HepG2 (cell line): ENCODE data around the gene KCND3. TPM values are rescaled to one million over a fixed set of nuclear protein-coding genes. Genes with fewer than 3 reads are reported as not detected.
A peak's percentile ranks its signal among the peaks of the same experiment; 100 is the strongest.

Source experiments
- ATAC-seq: fragments of 200-7000 bp; cut with Tn5 transposase; 3 replicates; pipeline ENCODE4 v1.9.1; 2020; ENCODE audit warnings: mild to moderate bottlenecking, moderate library complexity
- Bru-seq: library from RNA; stranded (reverse); fragments of 400-500 nt; gene quantifications from one replicate; lab custom pipeline; 2021; lab: Mats Ljungman, UMichigan
- BruChase-seq, 2 experiments: library from RNA; stranded (reverse); fragments of 400-500 nt; gene quantifications; one replicate each; lab custom pipeline; 2021; lab: Mats Ljungman, UMichigan
- BruUV-seq: library from RNA; stranded (reverse); fragments of 400-500 nt; replicated peaks from 2 replicates; lab custom pipeline; 2021; lab: Mats Ljungman, UMichigan
- CTCF ChIA-PET: fragments of 300-600 bp; formaldehyde crosslinking; extraction: SDS; loops from one replicate; lab custom pipeline; 2021; ENCODE audit warnings: low total read pairs, inconsistent platforms, low intra/inter-chr PET ratio; lab: Yijun Ruan, JAX
- POLR2A ChIA-PET: fragments of 350-600 bp; sonication (Branson Sonifier 250); formaldehyde crosslinking; loops from one replicate; lab custom pipeline; 2020; ENCODE audit warnings: antibody characterized with exemption, inconsistent platforms; lab: Yijun Ruan, JAX
- DNase-seq: peaks from one replicate; pipeline ENCODE4 v3.0.0-alpha.2; 2015; ENCODE audit warnings: low spot score
- FAIRE-seq: peaks from 3 replicates; lab custom pipeline; 2011; peaks lifted over from hg19 to GRCh38; lab: Jason Lieb, UNC
- H2AFZ ChIP-seq: one replicate; pipeline ENCODE4 v1.6.1; 2011; ENCODE audit warnings: low read length, inconsistent platforms
- H3K27ac ChIP-seq: fragments of 300-600 bp; 3 replicates; pipeline ENCODE4 v1.8.0; 2011; ENCODE audit warnings: mixed run types, mild to moderate bottlenecking, mixed read lengths, low read length, inconsistent platforms; ENCODE audit not compliant: insufficient read depth; ENCODE audit errors: extremely low read length
- H3K27me3 ChIP-seq, 2 experiments: fragments of 200-600 bp in 1 of 2; 2 replicates in 1 of 2; 3 replicates in 1 of 2; pipeline versions ENCODE4 v1.6.0 to v1.8.0; 2011; ENCODE audit warnings: low read length in 2 of 2, mild to moderate bottlenecking in 2 of 2, moderate library complexity in 2 of 2, inconsistent platforms in 1 of 2; ENCODE audit not compliant: insufficient read depth in 2 of 2, control insufficient read depth in 1 of 2
- H3K36me3 ChIP-seq, 2 experiments: fragments of 200-600 bp in 1 of 2; replicated peaks in 1 of 2; 2 replicates in 1 of 2; 3 replicates in 1 of 2; pipeline versions ENCODE4 v1.5.1 to v1.8.0; 2011; ENCODE audit warnings: low read length in 2 of 2, inconsistent platforms in 1 of 2; ENCODE audit not compliant: insufficient read depth in 2 of 2, control insufficient read depth in 1 of 2
- H3K4me1 ChIP-seq: 2 replicates; pipeline ENCODE4 v1.5.1; 2012; ENCODE audit warnings: low read length, inconsistent platforms; ENCODE audit not compliant: insufficient read depth
- H3K4me2 ChIP-seq: 2 replicates; pipeline ENCODE4 v1.6.0; 2011; ENCODE audit warnings: low read depth, low read length, inconsistent platforms
- H3K4me3 ChIP-seq, 3 experiments: fragments of 200-600 bp in 1 of 3; sonication (generic), shearing (Covaris generic) in 1 of 3; replicated peaks in 1 of 3; 2 replicates each; pipeline ENCODE4 v1.5.1; 2011 to 2016; ENCODE audit warnings: low read length in 3 of 3, inconsistent platforms in 2 of 3, low read depth in 2 of 3, mild to moderate bottlenecking in 2 of 3, control low read depth in 1 of 3, mixed read lengths in 1 of 3; ENCODE audit not compliant: insufficient read depth in 1 of 3
- H3K79me2 ChIP-seq: one replicate; pipeline ENCODE4 v1.6.1; 2011; ENCODE audit warnings: low read length, inconsistent platforms; ENCODE audit not compliant: insufficient read depth
- H3K9ac ChIP-seq: 2 replicates; pipeline ENCODE4 v1.6.0; 2011; ENCODE audit warnings: mild to moderate bottlenecking, low read depth, low read length, inconsistent platforms; ENCODE audit not compliant: insufficient read depth
- H3K9me3 ChIP-seq: 2 replicates; pipeline ENCODE4 v1.5.1; 2012; ENCODE audit warnings: mild to moderate bottlenecking, low read length
- H4K20me1 ChIP-seq: 2 replicates; pipeline ENCODE4 v1.6.0; 2011; ENCODE audit warnings: inconsistent platforms, mild to moderate bottlenecking, low read length, moderate library complexity; ENCODE audit not compliant: insufficient read depth
- MAZ ChIP-seq, 2 experiments: sonication (generic) in 1 of 2; formaldehyde crosslinking in 1 of 2; IDR thresholded peaks; 2 replicates each; pipeline versions ENCODE4 v1.5.0 to v1.6.1; 2012 to 2020; ENCODE audit warnings: low read depth in 2 of 2, mild to moderate bottlenecking in 2 of 2, borderline replicate concordance in 1 of 2, improper control_type of control experiment in 1 of 2, low read length in 1 of 2, missing genetic modification reagents in 1 of 2, moderate library complexity in 1 of 2
- ZFY ChIP-seq: sonication (generic); formaldehyde crosslinking; IDR thresholded peaks from 2 replicates; pipeline ENCODE4 v1.4.0; 2020; ENCODE audit warnings: missing genetic modification reagents
- WGBS: methylation state at CpG from one replicate; pipeline ENCODE4 v1.1.6; 2017; ENCODE audit warnings: low lambda C conversion rate; 5-methylcytosine and 5-hydroxymethylcytosine counted together
- in situ Hi-C: cut with HindIII; loops from 2 replicates; pipeline ENCODE4 v1.10.0; 2017; ENCODE audit warnings: low pct_unique_long_range_greater_than_20kb; ENCODE audit not compliant: extremely low pct_ligation_motif_present
- intact Hi-C: fragments of 100-400 bp; cut with micrococcal nuclease; formaldehyde crosslinking; loops from one replicate; pipeline ENCODE4 v1.10.0; 2022; ENCODE audit not compliant: unreplicated experiment
- long read RNA-seq, 2 experiments: library from RNA in 1 of 2; library from polyadenylated mRNA in 1 of 2; stranded (forward) in 1 of 2; unstranded in 1 of 2; transcript quantifications; one replicate each; pipeline ENCODE4 v2.0.0, GENCODE V29; 2019 to 2022
- polyA minus RNA-seq, 3 experiments: library from RNA; depleted of rRNA, polyadenylated mRNA; stranded (reverse); fragments of >200 nt; gene quantifications; 2 replicates each; pipeline ENCODE4 v1.2.3, GENCODE V29; 2011; ENCODE audit warnings: low replicate concordance in 1 of 3
- polyA plus RNA-seq, 8 experiments: library from polyadenylated mRNA; depleted of rRNA in 3 of 8; stranded (reverse) in 7 of 8; unstranded in 1 of 8; fragments of >200 nt; fragmentation: Illumina TruSeq in 4 of 8; extraction: Trizol in 4 of 8; gene quantifications; 2 replicates each; pipeline versions ENCODE4 v1.2.1 to v1.2.3, GENCODE V29; 2011 to 2016; ENCODE audit warnings: low read depth in 4 of 8, missing spikeins in 1 of 8, mixed read lengths in 1 of 8; ENCODE audit not compliant: insufficient read depth in 1 of 8
- total RNA-seq, 5 experiments: library from RNA; depleted of rRNA; stranded (reverse); fragments of >200 nt; fragmentation: Illumina TruSeq; extraction: Trizol; gene quantifications; 2 replicates each; pipeline ENCODE4 v1.2.3, GENCODE V29; 2016; ENCODE audit warnings: low read depth in 1 of 5

Gene KCND3
- not detected in 2 replicates for total RNA-seq (2016; rRNA removed; fragmentation: Illumina TruSeq; extraction: Trizol)
- not detected in 2 replicates for total RNA-seq (2016; cell fraction: cytosol; rRNA removed; fragmentation: Illumina TruSeq; extraction: Trizol; ENCODE audit: low read depth)
- total RNA-seq (2016; cell fraction: insoluble cytoplasmic fraction; rRNA removed; fragmentation: Illumina TruSeq; extraction: Trizol): not detected in 2 replicates
- not detected in 2 replicates for total RNA-seq (2016; cell fraction: membrane; rRNA removed; fragmentation: Illumina TruSeq; extraction: Trizol)
- not detected in 2 replicates for total RNA-seq (2016; cell fraction: nucleus; rRNA removed; fragmentation: Illumina TruSeq; extraction: Trizol)
- polyA plus RNA-seq (2011; rRNA removed): 0.04 and 0.09 TPM in 2 replicates
- polyA plus RNA-seq (2011; cell fraction: cytosol; rRNA removed): 0.03 and 0.05 TPM in 2 replicates
- polyA plus RNA-seq (2011; cell fraction: nucleus; rRNA removed): 0.02 and 0.11 TPM in 2 replicates
- not detected in 2 replicates for polyA plus RNA-seq (2012)
- not detected in 2 replicates for polyA plus RNA-seq (2016; cell fraction: cytosol; fragmentation: Illumina TruSeq; extraction: Trizol; ENCODE audit: low read depth)
- polyA plus RNA-seq (2016; cell fraction: insoluble cytoplasmic fraction; fragmentation: Illumina TruSeq; extraction: Trizol; ENCODE audit: low read depth): not detected in 2 replicates
- polyA plus RNA-seq (2016; cell fraction: membrane; fragmentation: Illumina TruSeq; extraction: Trizol; ENCODE audit: low read depth): not detected in 2 replicates
- not detected in 2 replicates for polyA plus RNA-seq (2016; cell fraction: nucleus; fragmentation: Illumina TruSeq; extraction: Trizol; ENCODE audit: insufficient read depth, low read depth)
- 0.20 TPM in 1 of 2 replicates, not detected in the other for polyA minus RNA-seq (2011; rRNA and poly(A)+ RNA removed; ENCODE audit: low replicate concordance)
- polyA minus RNA-seq (2011; cell fraction: cytosol; rRNA and poly(A)+ RNA removed): 0.10 TPM in 1 of 2 replicates, not detected in the other
- 0.12 TPM in 1 of 2 replicates, not detected in the other for polyA minus RNA-seq (2011; cell fraction: nucleus; rRNA and poly(A)+ RNA removed)
- Bru-seq, nascent RNA: percentile 2 among the genes with signal in this experiment
- BruChase-seq, experiment 1, labeled RNA remaining after a 6-hour chase: percentile 4 among the genes with signal in this experiment
- percentile 7 among the genes with signal in this experiment for BruChase-seq, experiment 2, labeled RNA remaining after a 2-hour chase
- long read RNA-seq, experiment 1: 0 reads
- long read RNA-seq, experiment 2: 0 reads

GRCh38 chr1:111989531-111990025, at the start of gene KCND3:
TSS of gene KCND3 (minus strand) at chr1:111989668.
- Histone ChIP-seq H3K27me3 (peaks cover 7 to 68% of the 10 kb centered on the region in 2 experiments; a peak in 4 of 5 replicates), H3K4me2 (peak within 1 kb of the TSS; percentile 56)
- TF ChIP-seq MAZ (IDR thresholded peaks at IDR 0.05; ENCODE audit: borderline replicate concordance, low read depth, low read length) (no peak), MAZ (CRISPR knock-in tag; IDR thresholded peaks at IDR 0.05; ENCODE audit: low read depth) (no peak), ZFY (CRISPR knock-in tag) (peak; percentile 13; the same call in 1 of the 2 replicates)

More at GRCh38 chr1:111989531-111990025, at the start of gene KCND3:
- Histone ChIP-seq H3K4me3 (peak within 1 kb of the TSS in 2 of 3 experiments; percentile 36 to 55; a peak in 3 of 6 replicates), H4K20me1 (0 out of 2 replicates have a peak, but pooled peaks cover 3% of the 10 kb centered on the region), H3K9ac (no peak within 1 kb of the TSS), H3K9me3 (no peaks in the 10 kb centered on the region), H3K4me1 (peaks cover 32% of the 10 kb centered on the region), H3K79me2 (no peaks in the 10 kb centered on the region), H3K27ac (no peak within 1 kb of the TSS), H3K36me3 (no peaks in the 10 kb centered on the region), H2AFZ (no peak within 1 kb of the TSS)
- ChIA-PET CTCF (no interaction called here), POLR2A (no interaction called here)
- FAIRE-seq (no peak), DNase-seq (no peak), ATAC-seq (peak; percentile 53)
- intact Hi-C loops: no loop called here
- no TSS peak for BruUV-seq
- in situ Hi-C loops: no loop called here
- 0% methylated on average over 6 of the region's 83 CpGs for WGBS
